Esophagus muscularis mucosa (tissue), 3 donors: Measurements from ENCODE around the gene COX14.

Experiments
- EP300 ChIP-seq: sonication (generic); formaldehyde crosslinking; IDR thresholded peaks from one replicate; pipeline ENCODE4 v1.6.1; 2017; ENCODE audit warnings: antibody characterized with exemption
- TF ChIP-seq, protein P1 (sequence below), 3 experiments: fragments of 200-600 bp in 2 of 3; fragments of 450-650 bp in 1 of 3; sonication (generic) in 2 of 3; IDR thresholded peaks; one replicate each; pipeline ENCODE4 v1.5.1; 2017 to 2019; ENCODE audit warnings: antibody characterized with exemption in 3 of 3, mild to moderate bottlenecking in 2 of 3, moderate library complexity in 1 of 3

DNA sequence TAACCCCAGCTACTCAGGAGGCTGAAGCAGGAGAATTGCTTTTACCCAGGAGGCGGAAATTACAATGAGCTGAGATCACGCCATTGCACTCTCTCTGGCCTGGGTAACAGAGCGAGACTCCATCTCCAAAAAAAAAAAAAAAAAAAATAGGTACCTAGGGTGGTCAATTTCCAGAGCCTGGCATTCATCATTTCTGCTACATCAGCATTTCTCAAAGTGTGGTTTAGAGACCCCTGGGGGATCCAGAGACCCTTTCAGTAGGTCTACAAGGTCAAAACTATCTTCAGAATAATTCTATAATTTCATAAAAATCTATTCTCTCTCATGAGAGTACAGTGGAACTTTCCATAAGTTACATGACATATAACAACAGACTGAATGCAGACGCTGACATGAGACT, 35.2 kb downstream of the COX14 start:
- TF ChIP-seq, protein P1, sequence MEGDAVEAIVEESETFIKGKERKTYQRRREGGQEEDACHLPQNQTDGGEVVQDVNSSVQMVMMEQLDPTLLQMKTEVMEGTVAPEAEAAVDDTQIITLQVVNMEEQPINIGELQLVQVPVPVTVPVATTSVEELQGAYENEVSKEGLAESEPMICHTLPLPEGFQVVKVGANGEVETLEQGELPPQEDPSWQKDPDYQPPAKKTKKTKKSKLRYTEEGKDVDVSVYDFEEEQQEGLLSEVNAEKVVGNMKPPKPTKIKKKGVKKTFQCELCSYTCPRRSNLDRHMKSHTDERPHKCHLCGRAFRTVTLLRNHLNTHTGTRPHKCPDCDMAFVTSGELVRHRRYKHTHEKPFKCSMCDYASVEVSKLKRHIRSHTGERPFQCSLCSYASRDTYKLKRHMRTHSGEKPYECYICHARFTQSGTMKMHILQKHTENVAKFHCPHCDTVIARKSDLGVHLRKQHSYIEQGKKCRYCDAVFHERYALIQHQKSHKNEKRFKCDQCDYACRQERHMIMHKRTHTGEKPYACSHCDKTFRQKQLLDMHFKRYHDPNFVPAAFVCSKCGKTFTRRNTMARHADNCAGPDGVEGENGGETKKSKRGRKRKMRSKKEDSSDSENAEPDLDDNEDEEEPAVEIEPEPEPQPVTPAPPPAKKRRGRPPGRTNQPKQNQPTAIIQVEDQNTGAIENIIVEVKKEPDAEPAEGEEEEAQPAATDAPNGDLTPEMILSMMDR (IDR thresholded peaks at IDR 0.05), result no peak
- TF ChIP-seq EP300, result no peak
